ENCODE measurements around the gene DBNL.

Gene DBNL

GRCh38 chr7:44062180-44062902 lies 17.8 kb downstream of the DBNL start:
- DNase-seq (ENCODE audit: low read depth): no peak

GRCh38 chr7:44062903-44063295 lies 18.4 kb downstream of the DBNL start:
- DNase-seq (ENCODE audit: low read depth): no peak

- DNase-seq (ENCODE audit: low read depth): no peak
Observed at GRCh38 chr7:44063547-44063893, 19.0 kb downstream of the DBNL start.

GRCh38 chr7:44063894-44064651 lies 19.6 kb downstream of the DBNL start:
- DNase-seq (ENCODE audit: low read depth): no peak

GRCh38 chr7:44064791-44065430 lies 20.4 kb downstream of the DBNL start:
- DNase-seq (ENCODE audit: low read depth): no peak

- no peak for DNase-seq (ENCODE audit: low read depth)
Observed at GRCh38 chr7:44065431-44066110, 21.1 kb downstream of the DBNL start, which contains the start of gene PGAM2. TSS of gene PGAM2 (minus strand) at chr7:44065567. CDS start at chr7:44065529, 38 bp downstream.

GRCh38 chr7:44066111-44066460 lies 21.6 kb downstream of the DBNL start:
- no peak for DNase-seq (ENCODE audit: low read depth)

- no peak for DNase-seq (ENCODE audit: low read depth)
Observed at GRCh38 chr7:44066494-44067063, 22.1 kb downstream of the DBNL start.

- DNase-seq (ENCODE audit: low read depth): no peak
Observed at GRCh38 chr7:44067064-44067951, 22.8 kb downstream of the DBNL start.

- DNase-seq (ENCODE audit: low read depth): no peak
Observed at GRCh38 chr7:44068054-44068453, 23.6 kb downstream of the DBNL start.

- no peak for DNase-seq (ENCODE audit: low read depth)
Observed at GRCh38 chr7:44071726-44072363, 27.3 kb downstream of the DBNL start.

GRCh38 chr7:44072364-44073231 lies 28.1 kb downstream of the DBNL start:
- peak; percentile 19 for DNase-seq (ENCODE audit: low read depth)

GRCh38 chr7:44073664-44074348 lies 29.3 kb downstream of the DBNL start:
- no peak for DNase-seq (ENCODE audit: low read depth)

- DNase-seq (ENCODE audit: low read depth): no peak
Observed at GRCh38 chr7:44074349-44074695, 29.8 kb downstream of the DBNL start.

- DNase-seq (ENCODE audit: low read depth): no peak
Observed at GRCh38 chr7:44075296-44076075, 31.0 kb downstream of the DBNL start.

- no peak for DNase-seq (ENCODE audit: low read depth)
Observed at GRCh38 chr7:44076101-44076895, 31.8 kb downstream of the DBNL start.

GRCh38 chr7:44077061-44077460 lies 32.6 kb downstream of the DBNL start:
- DNase-seq (ENCODE audit: low read depth): no peak
